ENCODE measurements around the gene DNAH2.

GRCh38 chr17:7714721-7715594 is 2.6 kb upstream of the DNAH2 start:
- TF ChIP-seq, protein P1, sequence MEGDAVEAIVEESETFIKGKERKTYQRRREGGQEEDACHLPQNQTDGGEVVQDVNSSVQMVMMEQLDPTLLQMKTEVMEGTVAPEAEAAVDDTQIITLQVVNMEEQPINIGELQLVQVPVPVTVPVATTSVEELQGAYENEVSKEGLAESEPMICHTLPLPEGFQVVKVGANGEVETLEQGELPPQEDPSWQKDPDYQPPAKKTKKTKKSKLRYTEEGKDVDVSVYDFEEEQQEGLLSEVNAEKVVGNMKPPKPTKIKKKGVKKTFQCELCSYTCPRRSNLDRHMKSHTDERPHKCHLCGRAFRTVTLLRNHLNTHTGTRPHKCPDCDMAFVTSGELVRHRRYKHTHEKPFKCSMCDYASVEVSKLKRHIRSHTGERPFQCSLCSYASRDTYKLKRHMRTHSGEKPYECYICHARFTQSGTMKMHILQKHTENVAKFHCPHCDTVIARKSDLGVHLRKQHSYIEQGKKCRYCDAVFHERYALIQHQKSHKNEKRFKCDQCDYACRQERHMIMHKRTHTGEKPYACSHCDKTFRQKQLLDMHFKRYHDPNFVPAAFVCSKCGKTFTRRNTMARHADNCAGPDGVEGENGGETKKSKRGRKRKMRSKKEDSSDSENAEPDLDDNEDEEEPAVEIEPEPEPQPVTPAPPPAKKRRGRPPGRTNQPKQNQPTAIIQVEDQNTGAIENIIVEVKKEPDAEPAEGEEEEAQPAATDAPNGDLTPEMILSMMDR (IDR thresholded peaks at IDR 0.05) = no peak
- TF ChIP-seq POLR2A (IDR thresholded peaks at IDR 0.05) = no peak

Data from testis (tissue), 2 donors.